Ishikawa (cell line): ENCODE data around the gene AK1.

Experiments
- CEBPB ChIP-seq: IDR thresholded peaks from 2 replicates; pipeline ENCODE4 v1.6.1; 2012
- CREB1 ChIP-seq: IDR thresholded peaks from 2 replicates; pipeline ENCODE4 v1.6.1; 2012; ENCODE audit warnings: low read depth
- EGR1 ChIP-seq: IDR thresholded peaks from 2 replicates; pipeline ENCODE4 v1.6.1; 2012
- EP300 ChIP-seq: IDR thresholded peaks from 2 replicates; pipeline ENCODE4 v1.6.1; 2012; ENCODE audit warnings: borderline replicate concordance
- FOXM1 ChIP-seq: IDR thresholded peaks from 2 replicates; pipeline ENCODE4 v1.6.1; 2012; ENCODE audit warnings: low read depth, borderline replicate concordance
- NFIC ChIP-seq: IDR thresholded peaks from 2 replicates; pipeline ENCODE4 v1.6.1; 2012
- RAD21 ChIP-seq: IDR thresholded peaks from 2 replicates; pipeline ENCODE4 v1.6.1; 2012; ENCODE audit warnings: low read depth
- REST ChIP-seq: IDR thresholded peaks from 2 replicates; pipeline ENCODE4 v1.6.1; 2012; ENCODE audit warnings: low read depth, mild to moderate bottlenecking
- TAF1 ChIP-seq: IDR thresholded peaks from 2 replicates; pipeline ENCODE4 v1.6.1; 2012; ENCODE audit warnings: low read depth, mild to moderate bottlenecking
- TCF12 ChIP-seq: IDR thresholded peaks from 2 replicates; pipeline ENCODE4 v1.6.1; 2012; ENCODE audit warnings: low read depth
- TEAD4 ChIP-seq: IDR thresholded peaks from 2 replicates; pipeline ENCODE4 v1.6.1; 2012
- USF1 ChIP-seq: IDR thresholded peaks from 2 replicates; pipeline ENCODE4 v1.6.1; 2012
- YY1 ChIP-seq: IDR thresholded peaks from 2 replicates; pipeline ENCODE4 v1.6.1; 2012; ENCODE audit warnings: low read depth
- ZBTB7A ChIP-seq: IDR thresholded peaks from 2 replicates; pipeline ENCODE4 v1.6.1; 2012; ENCODE audit warnings: low read depth
- TF ChIP-seq, protein P1 (sequence below): IDR thresholded peaks from 2 replicates; pipeline ENCODE4 v1.6.1; 2012

The AK1 gene

GRCh38 chr9:127898433-127899127, 21.1 kb upstream of the AK1 start:
- TF ChIP-seq NFIC (no peak), CEBPB (no peak), ZBTB7A (no peak), EGR1 (no peak), CREB1 (no peak), YY1 (no peak), EP300 (no peak), REST (no peak), RAD21 (no peak)
- TF ChIP-seq, protein P1, sequence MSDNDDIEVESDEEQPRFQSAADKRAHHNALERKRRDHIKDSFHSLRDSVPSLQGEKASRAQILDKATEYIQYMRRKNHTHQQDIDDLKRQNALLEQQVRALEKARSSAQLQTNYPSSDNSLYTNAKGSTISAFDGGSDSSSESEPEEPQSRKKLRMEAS = no peak; the same call in 1 of the 2 replicates

DNA sequence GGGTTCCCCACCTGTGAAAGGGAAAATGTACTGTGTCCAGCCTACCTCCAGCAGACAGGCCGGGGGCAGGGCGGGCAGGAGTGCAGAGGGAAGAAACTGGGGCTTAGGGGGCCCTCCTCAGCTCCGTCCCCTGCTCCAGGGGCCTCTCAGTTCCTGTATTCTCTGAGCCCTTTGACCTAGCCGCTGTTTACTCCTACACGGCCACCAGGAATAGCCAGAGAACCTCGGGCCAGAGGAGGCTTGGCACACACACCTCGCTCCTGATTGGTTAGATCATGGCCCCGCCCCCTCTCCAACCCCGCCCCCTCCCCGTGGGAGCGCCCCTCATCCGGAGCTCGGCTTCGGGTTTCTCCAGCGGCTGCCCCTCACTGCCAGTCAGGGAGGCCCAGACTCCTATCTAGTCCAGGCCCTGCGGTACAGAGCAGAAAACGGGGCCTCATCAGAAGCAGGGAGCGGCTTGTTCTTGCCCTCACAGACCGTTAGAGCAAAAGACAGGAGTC, 19.8 kb upstream of the AK1 start:
- TF ChIP-seq REST (no peak), NFIC (no peak), FOXM1 (no peak), ZBTB7A (no peak), YY1 (no peak), USF1 (no peak), EGR1 (no peak), CREB1 (no peak), EP300 (no peak), RAD21 (no peak), TAF1 (no peak; the same call in 1 of the 2 replicates), CEBPB (no peak), TCF12 (no peak), TEAD4 (no peak)
- TF ChIP-seq, protein P1 = no peak

- TF ChIP-seq REST = no peak
- TF ChIP-seq CEBPB = no peak
- TF ChIP-seq TAF1 = no peak
These were observed 19.1 kb upstream of the AK1 start for GRCh38 chr9:127896395-127897192.

DNA sequence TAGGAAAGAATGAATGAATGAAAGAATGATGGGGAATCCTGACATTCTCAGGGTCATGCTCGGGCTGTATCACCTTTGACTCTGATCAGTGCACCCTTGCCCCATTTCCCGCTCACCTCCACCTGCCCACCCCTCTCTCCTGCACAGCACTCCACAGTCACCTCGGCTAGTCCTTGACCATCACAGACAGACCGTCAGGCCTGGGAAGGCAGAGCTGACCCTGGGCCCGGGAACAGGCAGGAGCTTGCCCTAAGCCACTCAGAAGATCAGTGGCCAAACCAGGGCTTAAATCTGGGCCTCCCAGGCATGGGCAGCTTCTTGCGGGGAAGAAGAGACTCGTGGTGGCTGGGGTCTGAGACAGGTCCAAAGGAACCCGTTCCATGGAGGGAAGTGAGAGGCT, 18.3 kb upstream of the AK1 start:
- no peak for TF ChIP-seq ZBTB7A
- TF ChIP-seq REST = no peak
- no peak for TF ChIP-seq NFIC
- no peak for TF ChIP-seq YY1
